ENCODE measurements around the gene RPS3A.

RPS3A gene

GRCh38 chr4:151150821-151151580, 51.6 kb downstream of the RPS3A start:
- H3K4me3 ChIP-seq (replicated peaks in 1 of 2; ENCODE audit: low read depth in 2 of 2, low read length in 2 of 2) = no peak overlapping the region
- no peak for DNase-seq (ENCODE audit: low read depth in 2 of 2)
- TF ChIP-seq, protein P1, sequence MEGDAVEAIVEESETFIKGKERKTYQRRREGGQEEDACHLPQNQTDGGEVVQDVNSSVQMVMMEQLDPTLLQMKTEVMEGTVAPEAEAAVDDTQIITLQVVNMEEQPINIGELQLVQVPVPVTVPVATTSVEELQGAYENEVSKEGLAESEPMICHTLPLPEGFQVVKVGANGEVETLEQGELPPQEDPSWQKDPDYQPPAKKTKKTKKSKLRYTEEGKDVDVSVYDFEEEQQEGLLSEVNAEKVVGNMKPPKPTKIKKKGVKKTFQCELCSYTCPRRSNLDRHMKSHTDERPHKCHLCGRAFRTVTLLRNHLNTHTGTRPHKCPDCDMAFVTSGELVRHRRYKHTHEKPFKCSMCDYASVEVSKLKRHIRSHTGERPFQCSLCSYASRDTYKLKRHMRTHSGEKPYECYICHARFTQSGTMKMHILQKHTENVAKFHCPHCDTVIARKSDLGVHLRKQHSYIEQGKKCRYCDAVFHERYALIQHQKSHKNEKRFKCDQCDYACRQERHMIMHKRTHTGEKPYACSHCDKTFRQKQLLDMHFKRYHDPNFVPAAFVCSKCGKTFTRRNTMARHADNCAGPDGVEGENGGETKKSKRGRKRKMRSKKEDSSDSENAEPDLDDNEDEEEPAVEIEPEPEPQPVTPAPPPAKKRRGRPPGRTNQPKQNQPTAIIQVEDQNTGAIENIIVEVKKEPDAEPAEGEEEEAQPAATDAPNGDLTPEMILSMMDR (IDR thresholded peaks at IDR 0.05; ENCODE audit: low read depth, low read length) = no peak

- H3K4me3 ChIP-seq (replicated peaks in 1 of 2; ENCODE audit: low read depth in 2 of 2, low read length in 2 of 2) = no peak overlapping the region
- DNase-seq (ENCODE audit: low read depth in 2 of 2) = peak; percentile 13 to 69
- TF ChIP-seq, protein P1 (IDR thresholded peaks at IDR 0.05; ENCODE audit: low read depth, low read length) = no peak
Measured at GRCh38 chr4:151152028-151152427, 52.6 kb downstream of the RPS3A start.

GRCh38 chr4:151153585-151153984, 54.2 kb downstream of the RPS3A start:
- DNase-seq (ENCODE audit: low read depth in 2 of 2) = no peak
- TF ChIP-seq, protein P1 (IDR thresholded peaks at IDR 0.05; ENCODE audit: low read depth, low read length) = no peak
- no peak overlapping the region for H3K4me3 ChIP-seq (replicated peaks in 1 of 2; ENCODE audit: low read depth in 2 of 2, low read length in 2 of 2)
